Endothelial cell of umbilical vein (primary cell): ENCODE results near the gene KCTD1. TPM values are rescaled to one million over a fixed set of nuclear protein-coding genes. Genes with fewer than 3 reads are reported as not detected.

Experiments
- BruUV-seq: library from RNA; stranded (reverse); fragments of 400-500 nt; replicated peaks from 2 replicates; lab custom pipeline; 2021; lab: Mats Ljungman, UMichigan
- CTCF ChIA-PET: fragments of 300-600, 350-600 bp; sonication (Branson Sonifier 250); formaldehyde crosslinking; loops from one replicate; lab custom pipeline; 2021; ENCODE audit warnings: antibody characterized with exemption, inconsistent platforms; lab: Charles Lee
- POLR2A ChIA-PET: fragments of 300-600, 350-600 bp; sonication (Branson Sonifier 250); formaldehyde crosslinking; loops from one replicate; lab custom pipeline; 2021; ENCODE audit warnings: antibody characterized with exemption, inconsistent platforms; lab: Charles Lee
- DNase-seq: peaks from one replicate; pipeline ENCODE4 v3.0.0-alpha.2; 2011; ENCODE audit warnings: low read depth, low spot score
- FAIRE-seq: peaks from 2 replicates; lab custom pipeline; 2011; peaks lifted over from hg19 to GRCh38; lab: Jason Lieb, UNC
- H2AFZ ChIP-seq: 2 replicates; pipeline ENCODE4 v1.6.0; 2012; ENCODE audit warnings: low read depth, low read length, control low read depth, inconsistent platforms
- H3K27ac ChIP-seq: 2 replicates; pipeline ENCODE4 v1.5.1; 2011; ENCODE audit warnings: low read depth, mild to moderate bottlenecking, control low read depth, low read length, moderate library complexity; ENCODE audit not compliant: insufficient read depth
- H3K27me3 ChIP-seq, 2 experiments: 2 replicates each; pipeline versions ENCODE4 v1.6.0 to v1.6.1; 2011; ENCODE audit warnings: low read length in 2 of 2, mixed read lengths in 1 of 2; ENCODE audit not compliant: control insufficient read depth in 2 of 2, insufficient read depth in 2 of 2
- H3K36me3 ChIP-seq, 2 experiments: 2 replicates in 1 of 2; 3 replicates in 1 of 2; pipeline ENCODE4 v1.5.1; 2011; ENCODE audit warnings: low read length in 2 of 2, mild to moderate bottlenecking in 1 of 2, moderate library complexity in 1 of 2; ENCODE audit not compliant: control insufficient read depth in 2 of 2, insufficient read depth in 2 of 2; ENCODE audit errors: extremely low read depth in 1 of 2
- H3K4me1 ChIP-seq: 3 replicates; pipeline ENCODE4 v1.5.1; 2011; ENCODE audit warnings: mild to moderate bottlenecking, low read length; ENCODE audit not compliant: control insufficient read depth, insufficient read depth; ENCODE audit errors: extremely low read depth
- H3K4me2 ChIP-seq: 2 replicates; pipeline ENCODE4 v1.6.1; 2011; ENCODE audit warnings: low read length, control low read depth, mixed read lengths; ENCODE audit not compliant: insufficient read depth
- H3K4me3 ChIP-seq, 3 experiments: fragments of 200-600 bp in 1 of 3; sonication (generic), shearing (Covaris generic) in 1 of 3; replicated peaks in 1 of 3; 2 replicates each; pipeline ENCODE4 v1.5.1; 2011 to 2016; ENCODE audit warnings: control low read depth in 3 of 3, low read length in 3 of 3, mild to moderate bottlenecking in 2 of 3, inconsistent platforms in 1 of 3, low read depth in 1 of 3, moderate library complexity in 1 of 3; ENCODE audit not compliant: insufficient read depth in 1 of 3
- H3K79me2 ChIP-seq: 2 replicates; pipeline ENCODE4 v1.6.0; 2012; ENCODE audit warnings: low read length, inconsistent platforms; ENCODE audit not compliant: control insufficient read depth, insufficient read depth
- H3K9ac ChIP-seq: replicated peaks from 2 replicates; pipeline ENCODE3; 2011; ENCODE audit warnings: low read length, control low read depth; ENCODE audit not compliant: insufficient read depth; ENCODE audit errors: extremely low read depth
- H3K9me1 ChIP-seq: replicated peaks from 3 replicates; pipeline ENCODE4 v1.6.0; 2011; ENCODE audit warnings: mild to moderate bottlenecking, low read length; ENCODE audit not compliant: control insufficient read depth, insufficient read depth; ENCODE audit errors: extremely low read depth
- H3K9me3 ChIP-seq: replicated peaks from 2 replicates; pipeline ENCODE4 v1.5.1; 2012; ENCODE audit warnings: low read length, inconsistent platforms; ENCODE audit not compliant: control insufficient read depth, insufficient read depth
- H4K20me1 ChIP-seq: replicated peaks from 2 replicates; pipeline ENCODE3; 2011; ENCODE audit warnings: mild to moderate bottlenecking, low read length; ENCODE audit not compliant: control insufficient read depth, insufficient read depth; ENCODE audit errors: extremely low read depth
- CTCF ChIP-seq, 2 donors: IDR thresholded peaks; 1 replicate in 1 of 2; 2 replicates in 1 of 2; pipeline ENCODE4 v1.5.1; 2011; ENCODE audit warnings: low read length in 2 of 2, mild to moderate bottlenecking in 2 of 2, moderate library complexity in 2 of 2, control low read depth in 1 of 2, inconsistent platforms in 1 of 2, low read depth in 1 of 2; ENCODE audit not compliant: insufficient read depth in 1 of 2; ENCODE audit errors: extremely low read depth in 1 of 2
- EZH2 ChIP-seq: IDR thresholded peaks from 2 replicates; pipeline ENCODE4 v1.6.1; 2012; ENCODE audit warnings: borderline replicate concordance, low read depth, mild to moderate bottlenecking, moderate library complexity, low read length, inconsistent platforms; ENCODE audit not compliant: severe bottlenecking
- FOS ChIP-seq: IDR thresholded peaks from 2 replicates; pipeline ENCODE4 v1.6.1; 2011; ENCODE audit warnings: mild to moderate bottlenecking, low read length, moderate library complexity, borderline replicate concordance; ENCODE audit not compliant: insufficient read depth
- GATA2 ChIP-seq: IDR thresholded peaks from 2 replicates; pipeline ENCODE4 v1.7.0; 2011; ENCODE audit warnings: low read depth, mild to moderate bottlenecking, moderate library complexity, mixed read lengths, low read length; ENCODE audit not compliant: insufficient read length, insufficient read depth
- JUN ChIP-seq: IDR thresholded peaks from 2 replicates; pipeline ENCODE4 v1.6.1; 2011; ENCODE audit warnings: borderline replicate concordance, low read depth; ENCODE audit not compliant: insufficient read length, insufficient read depth
- MAX ChIP-seq: IDR thresholded peaks from 2 replicates; pipeline ENCODE4 v1.6.1; 2011; ENCODE audit not compliant: insufficient read depth, insufficient read length
- MYC ChIP-seq: IDR thresholded peaks from one replicate; pipeline ENCODE4 v1.6.1; 2011; ENCODE audit warnings: mild to moderate bottlenecking, low read depth, low read length
- POLR2A ChIP-seq: IDR thresholded peaks from 2 replicates; pipeline ENCODE4 v1.6.1; 2012; ENCODE audit warnings: low read depth, mild to moderate bottlenecking, control low read depth, low read length
- POLR2AphosphoS5 ChIP-seq: IDR thresholded peaks from 2 replicates; pipeline ENCODE4 v1.6.1; 2012; ENCODE audit warnings: low read depth, mild to moderate bottlenecking, control low read depth, low read length, moderate library complexity; ENCODE audit not compliant: insufficient read depth
- dilution Hi-C: fragments of 300-500 bp; cut with MboI; formaldehyde crosslinking; loops from one replicate; pipeline ENCODE4 v1.15.0; 2019; ENCODE audit warnings: low sequenced_read_pairs; ENCODE audit not compliant: extremely low pct_ligation_motif_present
- intact Hi-C: fragments of 100-400 bp; cut with micrococcal nuclease; formaldehyde crosslinking; loops from one replicate; pipeline ENCODE4 v1.10.0; 2022
- polyA plus RNA-seq, 4 experiments: library from polyadenylated mRNA; depleted of rRNA in 3 of 4; stranded (reverse) in 3 of 4; unstranded in 1 of 4; fragments of >200 nt; gene quantifications; 2 replicates each; pipeline versions ENCODE4 v1.2.1 to v1.2.3, GENCODE V29; 2011 to 2012; ENCODE audit warnings: missing spikeins in 1 of 4
- total RNA-seq: library from RNA; stranded (reverse); gene quantifications from 2 replicates; pipeline ENCODE4 v1.2.3, GENCODE V29; 2021

Gene KCTD1
- total and polyA plus RNA-seq, 2 donors (not counting 3 experiments of a cell fraction or from before 2014, with no cell fraction given): 6.1 to 12.1 TPM

GRCh38 chr18:26409091-26409490, 139.3 kb downstream of the KCTD1 start:
- Histone ChIP-seq H3K4me2 (no peak overlapping the region), H4K20me1 (no peaks in the 10 kb centered on the region), H3K9me1 (no peaks in the 10 kb centered on the region), H3K4me1 (no peaks in the 10 kb centered on the region), H3K4me3 (no peak overlapping the region), H3K36me3 (no peaks in the 10 kb centered on the region), H3K27ac (no peak overlapping the region), H3K9me3 (no peaks in the 10 kb centered on the region), H2AFZ (no peak overlapping the region), H3K9ac (no peak overlapping the region), H3K27me3 (no peaks in the 10 kb centered on the region), H3K79me2 (no peaks in the 10 kb centered on the region)
- ChIA-PET POLR2A (no interaction called here), CTCF (interaction anchor here (0.6 to 1.2 kb wide), 2 partner anchors 25 to 124 kb away, joined by 3 to 10 read pairs; no protein-coding TSS in a partner anchor)
- DNase-seq (no peak), FAIRE-seq (no peak)
- BruUV-seq: no TSS peak
- no peak for TF ChIP-seq GATA2
- no peak for TF ChIP-seq POLR2A
- dilution Hi-C loops: no loop called here
- intact Hi-C loops: no loop called here

GRCh38 chr18:26407736-26408601, 140.4 kb downstream of the KCTD1 start:
- Histone ChIP-seq H3K27me3 (no peaks in the 10 kb centered on the region), H3K4me1 (no peaks in the 10 kb centered on the region), H3K4me2 (no peak overlapping the region), H2AFZ (no peak overlapping the region), H3K9ac (no peak overlapping the region), H3K27ac (no peak overlapping the region), H3K9me3 (no peaks in the 10 kb centered on the region), H3K79me2 (no peaks in the 10 kb centered on the region), H3K36me3 (no peaks in the 10 kb centered on the region), H4K20me1 (no peaks in the 10 kb centered on the region), H3K4me3 (no peak overlapping the region), H3K9me1 (no peaks in the 10 kb centered on the region)
- FAIRE-seq (no peak), DNase-seq (no peak)
- POLR2A ChIA-PET: no interaction called here
- CTCF ChIA-PET: interaction anchor here (1.2 to 3.1 kb wide), 3 partner anchors 24 to 241 kb away, joined by 7 to 28 read pairs (median 10); no protein-coding TSS in a partner anchor
- no TSS peak for BruUV-seq
- TF ChIP-seq GATA2 (no peak), MYC (no peak), CTCF (IDR thresholded peaks at IDR 0.05; ENCODE audit: extremely low read depth in 1 of 2, insufficient read depth in 1 of 2, low read depth in 1 of 2, low read length in 2 of 2) (no peak), POLR2A (no peak), EZH2 (no peak), POLR2AphosphoS5 (no peak), JUN (no peak), MAX (no peak), FOS (no peak)
- dilution Hi-C loops: no loop called here
- intact Hi-C loops: no loop called here
